Activated B cell treated with CpG ODN at 0.5 μM for 24 hours (primary cell): ENCODE data around the gene OR6K2. TPM values are rescaled to one million over a fixed set of nuclear protein-coding genes. Genes with fewer than 3 reads are reported as not detected.

Experiments used
- ATAC-seq: fragments of 200-7000 bp; cut with Tn5 transposase; one replicate; pipeline ENCODE4 v1.10.0; 2021; ENCODE audit warnings: low read depth, mild to moderate bottlenecking, moderate library complexity
- CTCF ChIA-PET: fragments of 350-600 bp; sonication (Branson Sonifier 250); formaldehyde crosslinking; loops from one replicate; lab custom pipeline; 2021; ENCODE audit warnings: antibody characterized with exemption; lab: Charles Lee
- POLR2A ChIA-PET: fragments of 350-600 bp; sonication (Branson Sonifier 250); formaldehyde crosslinking; loops from one replicate; lab custom pipeline; 2021; ENCODE audit warnings: antibody characterized with exemption; lab: Charles Lee
- DNase-seq: peaks from one replicate; pipeline ENCODE4 v3.0.0; 2022
- H3K27ac Mint-ChIP-seq: one replicate; pipeline ENCODE4 v1.8.0; 2020; ENCODE audit warnings: mixed read lengths
- H3K27me3 Mint-ChIP-seq: one replicate; pipeline ENCODE4 v1.8.0; 2021; ENCODE audit warnings: mixed read lengths
- H3K36me3 Mint-ChIP-seq: one replicate; pipeline ENCODE4 v1.8.0; 2021; ENCODE audit warnings: low read depth, mixed read lengths
- H3K4me1 Mint-ChIP-seq: one replicate; pipeline ENCODE4 v1.8.0; 2021; ENCODE audit warnings: mixed read lengths
- H3K4me3 Mint-ChIP-seq: one replicate; pipeline ENCODE4 v1.8.0; 2020; ENCODE audit warnings: mild to moderate bottlenecking, mixed read lengths
- H3K9me3 Mint-ChIP-seq: one replicate; pipeline ENCODE4 v1.8.0; 2020; ENCODE audit warnings: mixed read lengths
- CTCF ChIP-seq: fragments of 200-600 bp; IDR thresholded peaks from one replicate; pipeline ENCODE4 v1.8.0; 2022; ENCODE audit warnings: antibody characterized with exemption, mild to moderate bottlenecking
- intact Hi-C: fragments of 100-400 bp; cut with micrococcal nuclease; formaldehyde crosslinking; loops from one replicate; pipeline ENCODE4 v1.15.1; 2024
- total RNA-seq: library from RNA; stranded (reverse); gene quantifications from 2 replicates; pipeline ENCODE4 v1.2.3, GENCODE V29; 2022

The OR6K2 gene
- total RNA-seq, 1 donor from 2014 or later: not detected

DNA sequence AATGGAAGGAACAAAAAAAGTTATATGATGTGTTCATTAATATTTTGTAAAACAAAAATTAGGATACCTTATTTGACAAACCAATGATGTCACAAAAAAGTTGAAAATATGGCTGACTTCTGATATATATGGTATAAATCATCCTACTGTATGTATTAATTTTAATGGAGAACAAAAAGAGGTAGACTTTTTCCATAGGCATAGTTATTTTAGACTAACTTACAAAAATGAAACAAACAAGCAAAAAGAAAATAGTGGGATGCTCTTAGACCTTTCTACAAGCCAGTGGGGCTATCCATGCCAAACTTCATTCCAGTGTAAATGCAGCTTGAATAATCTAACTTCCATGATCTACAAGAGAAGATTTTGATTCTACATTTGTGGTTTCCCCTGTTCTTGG, 13.4 kb downstream of the OR6K2 start:
- H3K27ac Mint-ChIP-seq: no peak overlapping the region
- TF ChIP-seq CTCF: no peak
- no peak overlapping the region for H3K4me3 Mint-ChIP-seq
- intact Hi-C loops: no loop called here
- POLR2A ChIA-PET: no interaction called here
- H3K36me3 Mint-ChIP-seq: no peaks in the 10 kb centered on the region
- no peaks in the 10 kb centered on the region for H3K9me3 Mint-ChIP-seq
- H3K4me1 Mint-ChIP-seq: no peaks in the 10 kb centered on the region
- ATAC-seq (no peak), DNase-seq (no peak)
- CTCF ChIA-PET: no interaction called here
- peaks cover 24% of the 10 kb centered on the region for H3K27me3 Mint-ChIP-seq

DNA sequence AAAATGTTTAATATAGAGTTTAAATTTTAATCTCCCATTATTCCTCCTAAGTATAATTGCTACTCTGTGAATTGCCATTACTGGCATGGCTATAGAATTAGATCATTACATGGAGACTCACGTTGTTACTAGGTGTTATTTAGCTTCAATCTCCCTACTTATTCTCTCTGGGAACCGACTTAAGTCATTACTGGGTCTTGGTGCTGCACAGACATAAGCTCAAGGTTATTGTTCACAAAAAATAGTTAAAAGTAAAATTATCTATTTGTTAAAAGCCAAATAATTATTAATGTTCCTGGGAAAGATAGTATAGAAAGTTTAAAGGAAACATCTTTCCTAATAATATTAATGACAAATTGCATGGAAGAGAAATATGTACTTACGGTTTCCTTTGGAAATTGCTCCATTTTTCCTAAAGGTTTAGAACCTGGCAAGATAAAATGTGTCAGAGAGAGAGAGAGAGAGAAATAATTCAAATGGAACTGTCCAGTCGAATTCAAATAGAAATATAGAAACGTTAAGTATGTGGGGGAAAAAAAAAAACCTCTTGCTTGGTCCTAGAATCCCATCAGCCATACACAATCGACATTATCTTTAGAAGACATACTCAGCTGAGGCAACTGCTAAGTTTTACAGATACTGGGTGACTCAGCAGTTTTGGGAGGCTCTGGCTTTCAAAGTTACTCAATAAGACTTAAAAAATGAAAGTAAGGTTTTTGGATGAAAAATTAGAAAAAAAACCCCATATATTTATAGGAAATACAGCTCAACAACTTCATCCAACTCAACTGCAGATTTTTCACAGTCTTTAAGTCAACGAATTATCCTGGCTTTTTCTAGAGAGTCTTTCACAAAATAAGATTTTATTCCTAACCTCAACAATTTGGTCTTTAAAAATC, 14.1 kb downstream of the OR6K2 start, which contains the start of gene SPTA1:
Gene SPTA1, minus strand, starts transcription at position 605 of the 899 bp plus-strand sequence. Its CDS starts 198 bp downstream, at position 407.
- Mint-ChIP-seq H3K27me3 (peaks cover 28% of the 10 kb centered on the region), H3K36me3 (no peaks in the 10 kb centered on the region), H3K4me3 (no peak within 1 kb of the TSS), H3K27ac (no peak within 1 kb of the TSS), H3K9me3 (no peaks in the 10 kb centered on the region), H3K4me1 (no peaks in the 10 kb centered on the region)
- no peak for ATAC-seq
- intact Hi-C loops: no loop called here
- CTCF ChIA-PET: no interaction called here
- no peak for TF ChIP-seq CTCF
- DNase-seq: no peak
- POLR2A ChIA-PET: no interaction called here

DNA sequence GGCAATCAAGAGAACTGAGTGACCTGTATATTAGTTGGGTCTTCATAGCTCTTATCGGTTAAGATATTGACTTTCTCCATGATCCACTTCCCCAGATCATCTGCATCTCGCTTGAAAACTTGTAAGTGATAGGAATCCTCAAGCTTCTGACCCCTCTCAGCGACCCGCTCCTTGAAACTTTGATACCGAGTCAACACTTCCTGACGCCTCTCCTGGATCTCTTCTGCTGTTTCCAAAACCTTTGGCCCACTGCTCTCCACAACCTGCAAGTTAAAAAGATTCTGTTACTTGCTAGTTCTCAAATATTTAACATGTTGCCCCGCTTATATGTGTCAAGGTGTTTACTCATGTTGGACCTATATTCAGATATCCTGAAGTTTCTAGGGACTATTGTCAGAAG, 15.4 kb downstream of the OR6K2 start:
- ChIA-PET POLR2A (no interaction called here), CTCF (no interaction called here)
- no peak overlapping the region for H3K27ac Mint-ChIP-seq
- H3K4me1 Mint-ChIP-seq: no peaks in the 10 kb centered on the region
- no peaks in the 10 kb centered on the region for H3K9me3 Mint-ChIP-seq
- TF ChIP-seq CTCF: no peak
- H3K27me3 Mint-ChIP-seq: peaks cover 28% of the 10 kb centered on the region
- no peak for ATAC-seq
- intact Hi-C loops: no loop called here
- H3K4me3 Mint-ChIP-seq: no peak overlapping the region
- DNase-seq: no peak
- no peaks in the 10 kb centered on the region for H3K36me3 Mint-ChIP-seq

DNA sequence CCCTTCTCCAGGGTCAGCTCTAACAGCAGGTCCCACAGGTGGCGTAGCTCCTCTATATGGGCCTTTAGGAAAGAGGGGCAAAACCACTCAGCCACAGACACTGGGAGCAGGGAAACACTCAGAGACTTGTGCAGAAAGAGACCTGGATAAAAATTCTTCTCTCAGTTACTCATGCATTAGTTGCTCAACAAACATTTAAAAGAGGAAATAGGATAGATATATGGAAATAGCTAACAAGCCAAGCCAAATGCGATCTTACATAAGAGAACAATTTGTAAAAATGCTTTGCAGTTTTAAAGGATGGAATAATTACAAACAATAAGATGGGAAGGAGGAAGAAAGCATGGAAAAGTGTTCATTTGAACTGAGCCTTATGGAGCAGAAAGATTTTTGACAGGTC, 18.8 kb downstream of the OR6K2 start:
- ATAC-seq (no peak), DNase-seq (no peak)
- peaks cover 28% of the 10 kb centered on the region for H3K27me3 Mint-ChIP-seq
- H3K9me3 Mint-ChIP-seq: no peaks in the 10 kb centered on the region
- no peak for TF ChIP-seq CTCF
- H3K4me3 Mint-ChIP-seq: no peak overlapping the region
- no peak overlapping the region for H3K27ac Mint-ChIP-seq
- intact Hi-C loops: no loop called here
- H3K4me1 Mint-ChIP-seq: no peaks in the 10 kb centered on the region
- no peaks in the 10 kb centered on the region for H3K36me3 Mint-ChIP-seq
- CTCF ChIA-PET: no interaction called here
- POLR2A ChIA-PET: no interaction called here

- intact Hi-C loops: no loop called here
- Mint-ChIP-seq H3K27ac (no peak overlapping the region), H3K27me3 (peaks cover 16% of the 10 kb centered on the region), H3K9me3 (no peaks in the 10 kb centered on the region), H3K4me3 (no peak overlapping the region), H3K4me1 (no peaks in the 10 kb centered on the region), H3K36me3 (no peaks in the 10 kb centered on the region)
- TF ChIP-seq CTCF: no peak
- ChIA-PET CTCF (no interaction called here), POLR2A (no interaction called here)
- no peak for ATAC-seq
- no peak for DNase-seq
Measured at GRCh38 chr1:158679289-158679688, 21.2 kb downstream of the OR6K2 start.
